ENCODE results near the gene ATP10D. TPM values are rescaled to one million over a fixed set of nuclear protein-coding genes. Genes with fewer than 3 reads are reported as not detected.

ATP10D gene
- total RNA-seq, 1 donor from 2014 or later, result 36.2 TPM

DNA sequence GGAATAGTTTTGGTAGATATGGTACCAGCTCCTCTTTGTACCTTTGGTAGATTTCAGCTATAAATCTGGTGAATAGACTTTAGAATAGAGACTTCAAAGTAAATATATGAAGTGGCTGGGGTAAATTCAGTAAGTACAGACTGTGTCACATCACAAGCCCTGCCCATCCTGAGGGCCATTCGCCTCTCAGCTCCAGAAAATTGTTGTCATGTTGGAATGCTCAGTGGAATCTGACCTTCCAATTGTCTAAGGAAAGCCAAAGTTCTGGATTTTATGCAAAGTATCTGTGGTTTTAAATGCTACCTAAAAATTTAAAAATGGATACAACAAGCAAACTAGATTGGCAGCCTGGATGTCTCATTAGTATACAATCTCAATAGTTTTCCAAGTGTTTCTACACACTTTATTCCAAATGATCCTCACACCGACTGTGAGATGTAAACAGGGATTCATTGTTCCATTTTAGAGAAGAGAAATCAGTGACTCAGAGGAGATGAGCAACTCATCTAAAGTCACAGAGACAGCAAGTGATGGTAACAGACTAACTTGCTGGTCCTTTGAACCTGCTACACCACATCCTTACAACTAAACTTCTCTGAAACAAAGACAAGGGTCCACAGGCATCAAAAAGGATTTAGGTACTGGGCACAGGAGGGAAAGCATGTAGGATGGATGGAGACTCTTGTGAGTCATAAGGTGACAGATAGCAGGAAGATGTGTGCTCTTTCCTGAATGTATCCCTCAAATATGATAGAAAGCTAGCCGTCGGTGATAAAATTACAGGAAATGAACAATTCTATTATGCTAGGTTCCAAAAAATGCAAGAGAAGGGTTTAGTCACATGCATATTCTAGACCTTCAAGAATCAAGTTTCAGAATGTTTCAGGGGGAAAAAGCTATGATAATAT lies 127.3 kb downstream of the ATP10D start:
- no peak for DNase-seq (ENCODE audit: extremely low spot score, unreplicated experiment)
- Mint-ChIP-seq H3K36me3 (ENCODE audit: unreplicated experiment) (no peaks in the 10 kb centered on the region), H3K4me1 (ENCODE audit: unreplicated experiment) (peaks cover 7% of the 10 kb centered on the region), H3K9me3 (ENCODE audit: unreplicated experiment) (peaks cover 7% of the 10 kb centered on the region), H3K4me3 (ENCODE audit: unreplicated experiment) (no peak overlapping the region), H3K27me3 (ENCODE audit: unreplicated experiment) (no peaks in the 10 kb centered on the region), H3K27ac (ENCODE audit: unreplicated experiment) (peak overlapping the region; percentile 8)
- TF ChIP-seq, protein P1, sequence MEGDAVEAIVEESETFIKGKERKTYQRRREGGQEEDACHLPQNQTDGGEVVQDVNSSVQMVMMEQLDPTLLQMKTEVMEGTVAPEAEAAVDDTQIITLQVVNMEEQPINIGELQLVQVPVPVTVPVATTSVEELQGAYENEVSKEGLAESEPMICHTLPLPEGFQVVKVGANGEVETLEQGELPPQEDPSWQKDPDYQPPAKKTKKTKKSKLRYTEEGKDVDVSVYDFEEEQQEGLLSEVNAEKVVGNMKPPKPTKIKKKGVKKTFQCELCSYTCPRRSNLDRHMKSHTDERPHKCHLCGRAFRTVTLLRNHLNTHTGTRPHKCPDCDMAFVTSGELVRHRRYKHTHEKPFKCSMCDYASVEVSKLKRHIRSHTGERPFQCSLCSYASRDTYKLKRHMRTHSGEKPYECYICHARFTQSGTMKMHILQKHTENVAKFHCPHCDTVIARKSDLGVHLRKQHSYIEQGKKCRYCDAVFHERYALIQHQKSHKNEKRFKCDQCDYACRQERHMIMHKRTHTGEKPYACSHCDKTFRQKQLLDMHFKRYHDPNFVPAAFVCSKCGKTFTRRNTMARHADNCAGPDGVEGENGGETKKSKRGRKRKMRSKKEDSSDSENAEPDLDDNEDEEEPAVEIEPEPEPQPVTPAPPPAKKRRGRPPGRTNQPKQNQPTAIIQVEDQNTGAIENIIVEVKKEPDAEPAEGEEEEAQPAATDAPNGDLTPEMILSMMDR (IDR thresholded peaks at IDR 0.05), result no peak

GRCh38 chr4:47615385-47615784 lies 130.3 kb downstream of the ATP10D start:
- H3K4me3 Mint-ChIP-seq (ENCODE audit: unreplicated experiment), result no peak overlapping the region
- TF ChIP-seq, protein P1 (IDR thresholded peaks at IDR 0.05), result no peak

DNA sequence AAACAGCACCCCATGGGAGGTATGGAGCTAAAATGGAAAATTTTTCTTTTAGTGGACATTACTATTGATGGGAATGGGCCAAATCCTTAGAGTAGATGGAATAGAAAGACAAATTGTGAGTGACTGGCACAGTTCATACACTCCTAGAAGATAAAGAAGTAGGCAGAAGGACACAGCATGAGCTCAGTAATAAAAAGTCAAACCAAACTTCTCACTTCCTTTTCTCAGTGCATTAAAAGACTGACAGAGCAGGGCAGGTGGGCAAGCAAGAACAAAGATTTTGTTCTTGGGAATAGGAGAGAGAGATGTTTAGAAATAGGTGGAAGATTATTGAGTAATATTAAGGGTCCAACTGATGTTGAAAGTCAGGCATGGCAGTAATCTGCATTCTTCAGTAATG lies 132.5 kb downstream of the ATP10D start:
- H3K4me1 Mint-ChIP-seq (ENCODE audit: unreplicated experiment), result peaks cover 4% of the 10 kb centered on the region
- H3K9me3 Mint-ChIP-seq (ENCODE audit: unreplicated experiment), result peaks cover 6% of the 10 kb centered on the region
- no peak for DNase-seq (ENCODE audit: extremely low spot score, unreplicated experiment)
- no peak overlapping the region for H3K4me3 Mint-ChIP-seq (ENCODE audit: unreplicated experiment)
- H3K27me3 Mint-ChIP-seq (ENCODE audit: unreplicated experiment), result no peaks in the 10 kb centered on the region
- no peak overlapping the region for H3K27ac Mint-ChIP-seq (ENCODE audit: unreplicated experiment)
- TF ChIP-seq, protein P1 (IDR thresholded peaks at IDR 0.05), result no peak
- no peaks in the 10 kb centered on the region for H3K36me3 Mint-ChIP-seq (ENCODE audit: unreplicated experiment)

More at GRCh38 chr4:47615385-47615784, 130.3 kb downstream of the ATP10D start:
- no peak for DNase-seq (ENCODE audit: extremely low spot score, unreplicated experiment)
- H3K27me3 Mint-ChIP-seq (ENCODE audit: unreplicated experiment), result no peaks in the 10 kb centered on the region
- no peaks in the 10 kb centered on the region for H3K36me3 Mint-ChIP-seq (ENCODE audit: unreplicated experiment)
- no peak overlapping the region for H3K27ac Mint-ChIP-seq (ENCODE audit: unreplicated experiment)
- peaks cover 7% of the 10 kb centered on the region for H3K9me3 Mint-ChIP-seq (ENCODE audit: unreplicated experiment)
- peaks cover 7% of the 10 kb centered on the region for H3K4me1 Mint-ChIP-seq (ENCODE audit: unreplicated experiment)

- TF ChIP-seq, protein P1 (IDR thresholded peaks at IDR 0.05), result no peak
- peaks cover 14% of the 10 kb centered on the region for H3K4me1 Mint-ChIP-seq (ENCODE audit: unreplicated experiment)
Measured at GRCh38 chr4:47619691-47620090, 134.6 kb downstream of the ATP10D start.

GRCh38 chr4:47621181-47621580 lies 136.1 kb downstream of the ATP10D start:
- TF ChIP-seq, protein P1 (IDR thresholded peaks at IDR 0.05), result no peak
- H3K27ac Mint-ChIP-seq (ENCODE audit: unreplicated experiment), result no peak overlapping the region
- H3K27me3 Mint-ChIP-seq (ENCODE audit: unreplicated experiment), result no peaks in the 10 kb centered on the region
- no peaks in the 10 kb centered on the region for H3K36me3 Mint-ChIP-seq (ENCODE audit: unreplicated experiment)
- H3K9me3 Mint-ChIP-seq (ENCODE audit: unreplicated experiment), result peaks cover 4% of the 10 kb centered on the region
- H3K4me1 Mint-ChIP-seq (ENCODE audit: unreplicated experiment), result peaks cover 19% of the 10 kb centered on the region
- H3K4me3 Mint-ChIP-seq (ENCODE audit: unreplicated experiment), result no peak overlapping the region
- no peak for DNase-seq (ENCODE audit: extremely low spot score, unreplicated experiment)

More at GRCh38 chr4:47619691-47620090, 134.6 kb downstream of the ATP10D start:
- no peak for DNase-seq (ENCODE audit: extremely low spot score, unreplicated experiment)
- H3K27me3 Mint-ChIP-seq (ENCODE audit: unreplicated experiment), result no peaks in the 10 kb centered on the region
- peaks cover 4% of the 10 kb centered on the region for H3K9me3 Mint-ChIP-seq (ENCODE audit: unreplicated experiment)
- no peak overlapping the region for H3K27ac Mint-ChIP-seq (ENCODE audit: unreplicated experiment)
- H3K36me3 Mint-ChIP-seq (ENCODE audit: unreplicated experiment), result no peaks in the 10 kb centered on the region
- no peak overlapping the region for H3K4me3 Mint-ChIP-seq (ENCODE audit: unreplicated experiment)

Measured in osteocyte (in vitro differentiated cells).